HepG2 (cell line): ENCODE results near the gene SNUPN. TPM values are rescaled to one million over a fixed set of nuclear protein-coding genes. Genes with fewer than 3 reads are reported as not detected.

Source experiments
- ATF3 ChIP-seq: sonication (generic); formaldehyde crosslinking; IDR thresholded peaks from 2 replicates; pipeline ENCODE4 v1.4.0; 2020; ENCODE audit warnings: missing genetic modification reagents
- FOXK1 ChIP-seq: sonication (generic); formaldehyde crosslinking; IDR thresholded peaks from 2 replicates; pipeline ENCODE4 v1.4.0; 2020; ENCODE audit warnings: low read depth, missing genetic modification reagents, borderline replicate concordance
- GABPA ChIP-seq, 2 experiments: IDR thresholded peaks; 2 replicates each; pipeline ENCODE4 v1.6.1; 2011 to 2016; ENCODE audit warnings: low read depth in 2 of 2, low read length in 1 of 2, missing biosample characterization in 1 of 2, missing genetic modification characterization in 1 of 2
- GPN1 ChIP-seq: sonication (generic); formaldehyde crosslinking; IDR thresholded peaks from 2 replicates; pipeline ENCODE4 v1.5.1; 2020; ENCODE audit warnings: missing genetic modification reagents, borderline replicate concordance
- HMG20B ChIP-seq: conservative IDR thresholded peaks from 2 replicates; pipeline ENCODE4 v1.6.1; 2016; ENCODE audit warnings: missing genetic modification reagents, missing compliant biosample characterization
- HMGA1 ChIP-seq: sonication (generic); formaldehyde crosslinking; conservative IDR thresholded peaks from 2 replicates; pipeline ENCODE4 v1.4.0; 2020; ENCODE audit warnings: missing genetic modification reagents
- HNRNPLL ChIP-seq: fragments of 200-400 bp; formaldehyde crosslinking; IDR thresholded peaks from 2 replicates; pipeline ENCODE4 v1.6.1; 2017; ENCODE audit warnings: mild to moderate bottlenecking, low read depth, low read length; ENCODE audit not compliant: poor library complexity, severe bottlenecking
- KLF15 ChIP-seq: sonication (generic); formaldehyde crosslinking; IDR thresholded peaks from 2 replicates; pipeline ENCODE4 v1.8.1; 2023; ENCODE audit warnings: borderline replicate concordance, mild to moderate bottlenecking, inconsistent platforms, missing genetic modification reagents, mixed read lengths
- NR2F6 ChIP-seq, 2 experiments: IDR thresholded peaks; 2 replicates each; pipeline ENCODE4 v1.6.1; 2016; ENCODE audit warnings: antibody characterized with exemption in 1 of 2, mild to moderate bottlenecking in 1 of 2
- PBX2 ChIP-seq: IDR thresholded peaks from 2 replicates; pipeline ENCODE4 v1.6.1; 2016; ENCODE audit warnings: control low read depth
- PHB2 ChIP-seq: fragments of 450-650 bp; IDR thresholded peaks from 2 replicates; pipeline ENCODE4 v1.6.1; 2018; ENCODE audit not compliant: partially characterized antibody
- RFX1 ChIP-seq: fragments of 450-650 bp; IDR thresholded peaks from 2 replicates; pipeline ENCODE4 v1.6.1; 2017
- SMC3 ChIP-seq: IDR thresholded peaks from 2 replicates; pipeline ENCODE4 v1.6.1; 2011; ENCODE audit warnings: low read length, improper control_type of control experiment
- TFE3 ChIP-seq: IDR thresholded peaks from 2 replicates; pipeline ENCODE4 v1.6.1; 2016
- ZBTB10 ChIP-seq: sonication (generic); formaldehyde crosslinking; IDR thresholded peaks from 2 replicates; pipeline ENCODE4 v1.4.0; 2020; ENCODE audit warnings: missing genetic modification reagents, borderline replicate concordance
- ZFP82 ChIP-seq: sonication (generic); formaldehyde crosslinking; IDR thresholded peaks from 2 replicates; pipeline ENCODE4 v1.5.1; 2020; ENCODE audit warnings: mild to moderate bottlenecking, missing genetic modification reagents, borderline replicate concordance
- ZFP91 ChIP-seq: sonication (generic); formaldehyde crosslinking; IDR thresholded peaks from 2 replicates; pipeline ENCODE4 v1.9.0; 2022; ENCODE audit warnings: missing genetic modification reagents, mild to moderate bottlenecking, borderline replicate concordance
- ZNF3 ChIP-seq: IDR thresholded peaks from 2 replicates; pipeline ENCODE4 v1.7.0; 2017; ENCODE audit warnings: inconsistent platforms
- ZNF552 ChIP-seq: sonication (generic); formaldehyde crosslinking; IDR thresholded peaks from 2 replicates; pipeline ENCODE4 v1.9.0; 2022; ENCODE audit warnings: missing genetic modification reagents, mild to moderate bottlenecking, borderline replicate concordance
- ZNF768 ChIP-seq: sonication (generic); formaldehyde crosslinking; IDR thresholded peaks from 2 replicates; pipeline ENCODE4 v1.4.0; 2020; ENCODE audit warnings: missing genetic modification reagents
- ZSCAN25 ChIP-seq: sonication (generic); formaldehyde crosslinking; IDR thresholded peaks from 2 replicates; pipeline ENCODE4 v1.8.0; 2022; ENCODE audit warnings: mild to moderate bottlenecking, missing genetic modification reagents
- ZSCAN29 ChIP-seq: sonication (generic); formaldehyde crosslinking; conservative IDR thresholded peaks from 2 replicates; pipeline ENCODE4 v1.4.0; 2020; ENCODE audit warnings: mild to moderate bottlenecking, missing genetic modification reagents
- ZZZ3 ChIP-seq: sonication (generic); formaldehyde crosslinking; IDR thresholded peaks from 2 replicates; pipeline ENCODE4 v1.4.0; 2020; ENCODE audit warnings: missing genetic modification reagents, mild to moderate bottlenecking, borderline replicate concordance
- polyA plus RNA-seq, 8 experiments: library from polyadenylated mRNA; depleted of rRNA in 3 of 8; stranded (reverse) in 7 of 8; unstranded in 1 of 8; fragments of >200 nt; fragmentation: Illumina TruSeq in 4 of 8; extraction: Trizol in 4 of 8; gene quantifications; 2 replicates each; pipeline versions ENCODE4 v1.2.1 to v1.2.3, GENCODE V29; 2011 to 2016; ENCODE audit warnings: low read depth in 4 of 8, missing spikeins in 1 of 8, mixed read lengths in 1 of 8; ENCODE audit not compliant: insufficient read depth in 1 of 8
- total RNA-seq, 5 experiments: library from RNA; depleted of rRNA; stranded (reverse); fragments of >200 nt; fragmentation: Illumina TruSeq; extraction: Trizol; gene quantifications; 2 replicates each; pipeline ENCODE4 v1.2.3, GENCODE V29; 2016; ENCODE audit warnings: low read depth in 1 of 5

Gene SNUPN
- total and polyA plus RNA-seq, 2 of the 13 experiments (the other 11 are each of a cell fraction or from before 2014, with no cell fraction given), result 9.0 to 16.4 TPM

- TF ChIP-seq ZFP91 (CRISPR knock-in tag) (no peak; the same call in none of the 2 replicates), KLF15 (CRISPR knock-in tag) (no peak), GABPA (IDR thresholded peaks at IDR 0.05; ENCODE audit: low read depth, low read length) (no peak), GABPA (CRISPR knock-in tag; IDR thresholded peaks at IDR 0.05; ENCODE audit: low read depth) (no peak), HMGA1 (CRISPR knock-in tag) (no peak), NR2F6 (IDR thresholded peaks at IDR 0.05) (no peak), NR2F6 (CRISPR knock-in tag; IDR thresholded peaks at IDR 0.05) (no peak; the same call in 1 of the 2 replicates), ZNF3 (CRISPR knock-in tag) (no peak), ZSCAN29 (CRISPR knock-in tag) (0 out of 2 replicates have a peak, but pooled peaks have one; percentile 31), HMG20B (CRISPR knock-in tag) (no peak), ATF3 (CRISPR knock-in tag) (no peak), HNRNPLL (peak; percentile 92), GPN1 (CRISPR knock-in tag) (no peak), RFX1 (no peak), SMC3 (no peak), ZNF552 (CRISPR knock-in tag) (no peak), ZNF768 (CRISPR knock-in tag) (no peak; the same call in 1 of the 2 replicates), ZSCAN25 (no peak), TFE3 (no peak), PHB2 (no peak), PBX2 (CRISPR knock-in tag) (no peak), ZBTB10 (CRISPR knock-in tag) (no peak), ZZZ3 (CRISPR knock-in tag) (no peak), ZFP82 (peak; percentile 21; the same call in 1 of the 2 replicates), FOXK1 (no peak)
Measured at GRCh38 chr15:75647370-75648155, 22.0 kb upstream of the SNUPN start, which contains the start of gene SNX33 (continued).
